NT2/D1 (cell line): ENCODE measurements around the gene PCNX1.

Experiments
- YY1 ChIP-seq: IDR thresholded peaks from 2 replicates; pipeline ENCODE4 v1.6.1; 2011; ENCODE audit not compliant: insufficient read length, insufficient read depth
- ZNF274 ChIP-seq: IDR thresholded peaks from 2 replicates; pipeline ENCODE4 v1.6.1; 2011; ENCODE audit warnings: mild to moderate bottlenecking, low read depth, low read length

DNA sequence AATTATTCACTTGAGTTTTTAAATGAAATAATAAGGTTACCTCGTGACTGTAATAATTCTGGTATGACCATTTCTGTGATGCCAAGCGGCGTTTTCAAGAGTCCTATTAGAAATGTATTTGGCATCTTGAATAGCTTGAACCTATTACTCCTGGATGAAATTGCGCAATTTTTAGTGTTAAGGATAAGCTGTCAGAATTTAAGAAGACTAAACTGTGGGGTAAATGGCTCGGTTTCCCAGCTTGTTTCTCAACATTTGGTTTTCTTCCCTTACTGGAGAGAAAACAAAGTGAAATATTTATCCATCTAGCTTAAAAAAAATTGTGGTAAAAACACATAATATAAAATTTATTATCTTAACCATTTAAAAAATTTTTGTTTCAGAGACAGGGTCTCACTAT is 26.8 kb downstream of the PCNX1 start:
- TF ChIP-seq YY1, result no peak
- TF ChIP-seq ZNF274, result no peak
